T-helper 22 cell (primary cell): ENCODE results near the gene PTPRK.
"Not testable (repeated sequence)": the region's sequence is repeated elsewhere in the genome, so short reads cannot be mapped to it uniquely, and the experiment has no call there.

ENCODE experiments used
- DNase-seq: peaks from one replicate; pipeline ENCODE4 v3.0.0-alpha.2; 2020; ENCODE audit warnings: low read depth

Gene PTPRK

GRCh38 chr6:128491100-128491581 is 29.3 kb downstream of the PTPRK start:
- no peak for DNase-seq

- DNase-seq, result no peak
Measured at GRCh38 chr6:128487746-128488145, 32.7 kb downstream of the PTPRK start.

- no peak for DNase-seq
Measured at GRCh38 chr6:128487055-128487454, 33.3 kb downstream of the PTPRK start.

GRCh38 chr6:128486580-128486979 is 33.8 kb downstream of the PTPRK start:
- DNase-seq, result not testable (repeated sequence)

GRCh38 chr6:128483472-128484135 is 36.8 kb downstream of the PTPRK start:
- DNase-seq, result no peak

- DNase-seq, result no peak
Measured at GRCh38 chr6:128482642-128483041, 37.8 kb downstream of the PTPRK start.

- DNase-seq, result no peak
Measured at GRCh38 chr6:128479991-128480390, 40.4 kb downstream of the PTPRK start.

GRCh38 chr6:128479048-128479666 is 41.2 kb downstream of the PTPRK start:
- DNase-seq, result no peak

- DNase-seq, result no peak
Measured at GRCh38 chr6:128478230-128479047, 42.0 kb downstream of the PTPRK start.

GRCh38 chr6:128474933-128475332 is 45.5 kb downstream of the PTPRK start:
- no peak for DNase-seq

- DNase-seq, result no peak
Measured at GRCh38 chr6:128474481-128474880, 45.9 kb downstream of the PTPRK start.

GRCh38 chr6:128471907-128472306 is 48.5 kb downstream of the PTPRK start:
- no peak for DNase-seq

- DNase-seq, result no peak
Measured at GRCh38 chr6:128465368-128466343, 54.7 kb downstream of the PTPRK start.

- DNase-seq, result no peak
Measured at GRCh38 chr6:128464790-128465189, 55.6 kb downstream of the PTPRK start.

GRCh38 chr6:128463942-128464341 is 56.5 kb downstream of the PTPRK start:
- DNase-seq, result no peak

GRCh38 chr6:128461501-128461900 is 58.9 kb downstream of the PTPRK start:
- DNase-seq, result no peak

GRCh38 chr6:128456510-128457230 is 63.7 kb downstream of the PTPRK start:
- DNase-seq, result no peak

- DNase-seq, result no peak
Measured at GRCh38 chr6:128455959-128456358, 64.4 kb downstream of the PTPRK start.

GRCh38 chr6:128452713-128453112 is 67.7 kb downstream of the PTPRK start:
- DNase-seq, result no peak

- no peak for DNase-seq
Measured at GRCh38 chr6:128446497-128446896, 73.9 kb downstream of the PTPRK start.

GRCh38 chr6:128443553-128443952 is 76.8 kb downstream of the PTPRK start:
- DNase-seq, result no peak
